Smooth muscle cell (in vitro differentiated cells): ENCODE data around the gene MAGED2. TPM values are rescaled to one million over a fixed set of nuclear protein-coding genes. Genes with fewer than 3 reads are reported as not detected.
"Not testable (repeated sequence)": the region's sequence is repeated elsewhere in the genome, so short reads cannot be mapped to it uniquely, and the experiment has no call there.

ENCODE experiments used
- DNase-seq: peaks from one replicate; lab custom pipeline; 2025; ENCODE audit not compliant: unreplicated experiment; lab: John Stamatoyannopoulos, UW
- H2AFZ ChIP-seq: fragments of 200-600 bp; sonication (generic); 2 replicates; pipeline ENCODE4 v1.6.0; 2016; ENCODE audit warnings: antibody characterized with exemption, low read depth, mild to moderate bottlenecking
- H3F3A ChIP-seq: fragments of 200-600 bp; sonication (generic); 2 replicates; pipeline ENCODE4 v1.6.0; 2017; ENCODE audit warnings: antibody characterized with exemption, low read depth
- H3K27ac ChIP-seq: fragments of 200-600 bp; sonication (generic); 2 replicates; pipeline ENCODE4 v1.5.1; 2016; ENCODE audit warnings: low read depth, mild to moderate bottlenecking
- H3K27me3 ChIP-seq: fragments of 200-600 bp; sonication (generic); 2 replicates; pipeline ENCODE4 v1.6.1; 2016; ENCODE audit warnings: low read depth, mild to moderate bottlenecking
- H3K36me3 ChIP-seq: fragments of 200-600 bp; sonication (generic); 2 replicates; pipeline ENCODE4 v1.5.1; 2016; ENCODE audit warnings: low read depth
- H3K4me1 ChIP-seq: fragments of 200-600 bp; sonication (generic); 2 replicates; pipeline ENCODE4 v1.5.1; 2016; ENCODE audit warnings: low read depth
- H3K4me2 ChIP-seq: fragments of 200-600 bp; sonication (generic); 2 replicates; pipeline ENCODE4 v1.6.0; 2016; ENCODE audit warnings: mild to moderate bottlenecking
- H3K4me3 ChIP-seq: fragments of 200-600 bp; sonication (generic); 2 replicates; pipeline ENCODE4 v1.5.1; 2016; ENCODE audit warnings: mild to moderate bottlenecking
- H3K79me2 ChIP-seq: fragments of 200-600 bp; sonication (generic); 2 replicates; pipeline ENCODE4 v1.6.0; 2016; ENCODE audit warnings: low read depth, mild to moderate bottlenecking
- H3K9ac ChIP-seq: fragments of 200-600 bp; sonication (generic); 2 replicates; pipeline ENCODE4 v1.6.0; 2016; ENCODE audit warnings: low read depth
- H3K9me3 ChIP-seq: fragments of 200-600 bp; sonication (generic); replicated peaks from 2 replicates; pipeline ENCODE4 v1.5.1; 2016; ENCODE audit warnings: low read depth
- H4K20me1 ChIP-seq: fragments of 200-600 bp; sonication (generic); 2 replicates; pipeline ENCODE4 v1.6.0; 2016; ENCODE audit warnings: low read depth
- WGBS: methylation state at CpG from one replicate; pipeline ENCODE4 v1.1.7; 2016; ENCODE audit warnings: low lambda C conversion rate; 5-methylcytosine and 5-hydroxymethylcytosine counted together
- polyA plus RNA-seq: library from polyadenylated mRNA; unstranded; fragments of >200 nt; fragmentation: Nextera tagmentation; extraction: Ambion mirVana; gene quantifications from 2 replicates; pipeline ENCODE4 v1.2.1, GENCODE V29; 2016
- total RNA-seq: library from RNA; depleted of rRNA; stranded (reverse); fragments of >200 nt; gene quantifications from 2 replicates; pipeline ENCODE4 v1.2.3, GENCODE V29; 2014
- TF ChIP-seq, protein P1 (sequence below): fragments of 200-600 bp; sonication (generic); IDR thresholded peaks from 2 replicates; pipeline ENCODE4 v1.5.1; 2017; ENCODE audit warnings: borderline replicate concordance, mild to moderate bottlenecking, antibody characterized with exemption; ENCODE audit not compliant: insufficient read depth, poor library complexity, severe bottlenecking

The MAGED2 gene
- total and polyA plus RNA-seq, 2 experiments from 2014 or later, result 488 to 741 TPM

DNA sequence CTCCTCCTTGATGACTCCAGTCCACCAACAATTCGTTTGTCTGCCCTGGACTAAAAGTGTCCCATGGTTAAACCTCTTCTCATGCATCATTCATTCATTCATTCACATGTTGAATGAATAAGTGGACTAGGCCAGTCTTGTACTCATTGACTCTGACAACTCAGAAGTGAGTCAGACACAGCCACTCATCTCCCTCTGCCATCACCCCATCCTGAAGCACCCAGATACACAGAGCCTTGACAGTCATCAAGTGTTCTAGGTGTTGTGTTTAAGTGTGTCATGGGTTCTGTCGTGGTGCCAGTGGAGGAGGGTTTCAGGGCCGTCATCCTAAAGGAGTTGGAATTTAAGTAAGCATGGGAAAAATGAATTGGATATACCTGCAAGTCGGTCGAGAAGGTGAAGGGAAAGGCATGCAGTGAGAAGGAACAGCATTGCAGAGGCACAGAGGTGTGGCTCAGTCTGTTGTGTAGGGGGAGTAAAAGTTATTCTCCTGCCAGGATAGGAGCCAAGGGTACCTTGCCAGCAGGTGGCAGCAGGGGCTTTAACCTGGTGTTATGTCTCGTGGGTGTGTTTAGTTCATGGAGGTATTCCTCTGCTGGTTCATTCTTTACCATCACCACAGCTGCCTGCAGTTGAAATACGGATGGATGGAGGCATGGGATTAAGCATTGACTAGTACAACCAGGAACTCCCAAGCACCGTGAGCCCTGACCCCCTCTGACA lies 18.3 kb downstream of the MAGED2 start:
- H3K27me3 ChIP-seq, result no peaks in the 10 kb centered on the region
- WGBS, result 76% methylated on average over 8 of the region's 8 CpGs

GRCh38 chrX:54826598-54826997 lies 19.1 kb downstream of the MAGED2 start:
- H3K4me1 ChIP-seq, result no peaks in the 10 kb centered on the region
- no peaks in the 10 kb centered on the region for H3K27me3 ChIP-seq
- H3F3A ChIP-seq, result no peaks in the 10 kb centered on the region
- no peak overlapping the region for H3K4me3 ChIP-seq
- TF ChIP-seq, protein P1, sequence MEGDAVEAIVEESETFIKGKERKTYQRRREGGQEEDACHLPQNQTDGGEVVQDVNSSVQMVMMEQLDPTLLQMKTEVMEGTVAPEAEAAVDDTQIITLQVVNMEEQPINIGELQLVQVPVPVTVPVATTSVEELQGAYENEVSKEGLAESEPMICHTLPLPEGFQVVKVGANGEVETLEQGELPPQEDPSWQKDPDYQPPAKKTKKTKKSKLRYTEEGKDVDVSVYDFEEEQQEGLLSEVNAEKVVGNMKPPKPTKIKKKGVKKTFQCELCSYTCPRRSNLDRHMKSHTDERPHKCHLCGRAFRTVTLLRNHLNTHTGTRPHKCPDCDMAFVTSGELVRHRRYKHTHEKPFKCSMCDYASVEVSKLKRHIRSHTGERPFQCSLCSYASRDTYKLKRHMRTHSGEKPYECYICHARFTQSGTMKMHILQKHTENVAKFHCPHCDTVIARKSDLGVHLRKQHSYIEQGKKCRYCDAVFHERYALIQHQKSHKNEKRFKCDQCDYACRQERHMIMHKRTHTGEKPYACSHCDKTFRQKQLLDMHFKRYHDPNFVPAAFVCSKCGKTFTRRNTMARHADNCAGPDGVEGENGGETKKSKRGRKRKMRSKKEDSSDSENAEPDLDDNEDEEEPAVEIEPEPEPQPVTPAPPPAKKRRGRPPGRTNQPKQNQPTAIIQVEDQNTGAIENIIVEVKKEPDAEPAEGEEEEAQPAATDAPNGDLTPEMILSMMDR, result no peak
- H4K20me1 ChIP-seq, result no peaks in the 10 kb centered on the region
- WGBS, result 60% methylated on average over 4 of the region's 4 CpGs
- no peak overlapping the region for H3K9ac ChIP-seq
- H3K79me2 ChIP-seq, result no peaks in the 10 kb centered on the region
- no peak overlapping the region for H2AFZ ChIP-seq
- no peak for DNase-seq
- no peaks in the 10 kb centered on the region for H3K9me3 ChIP-seq
- no peak overlapping the region for H3K27ac ChIP-seq
- H3K4me2 ChIP-seq, result no peak overlapping the region
- H3K36me3 ChIP-seq, result no peaks in the 10 kb centered on the region

More for the DNA sequence above, 18.3 kb downstream of the MAGED2 start:
- no peaks in the 10 kb centered on the region for H3F3A ChIP-seq
- TF ChIP-seq, protein P1, result no peak
- no peaks in the 10 kb centered on the region for H3K36me3 ChIP-seq
- H2AFZ ChIP-seq, result no peak overlapping the region
- H3K4me3 ChIP-seq, result no peak overlapping the region
- H3K27ac ChIP-seq, result no peak overlapping the region
- H3K9ac ChIP-seq, result no peak overlapping the region
- no peak overlapping the region for H3K4me2 ChIP-seq
- H3K9me3 ChIP-seq, result no peaks in the 10 kb centered on the region
- DNase-seq, result no peak
- H3K4me1 ChIP-seq, result no peaks in the 10 kb centered on the region
- no peaks in the 10 kb centered on the region for H4K20me1 ChIP-seq
- H3K79me2 ChIP-seq, result no peaks in the 10 kb centered on the region

DNA sequence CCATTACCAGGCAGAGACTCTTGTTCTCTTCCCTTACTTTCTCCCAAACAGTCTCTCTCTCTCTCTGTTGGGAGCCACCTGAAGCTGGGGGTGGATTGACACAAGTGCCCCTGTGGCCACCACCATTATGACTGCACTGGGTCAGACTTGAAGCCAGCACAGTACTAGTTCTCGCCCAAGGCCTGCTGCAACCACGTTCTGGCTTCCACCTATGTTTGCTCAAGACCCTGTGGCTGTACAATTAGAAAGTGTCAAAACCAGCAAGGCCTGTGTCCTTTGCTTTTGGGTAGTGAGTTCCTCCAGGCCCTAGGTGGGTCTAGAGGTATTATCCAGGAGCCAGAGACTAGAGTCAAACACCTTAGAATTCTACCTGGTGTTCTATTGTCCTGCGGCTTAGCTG lies 31.0 kb downstream of the MAGED2 start:
- Histone ChIP-seq H3K4me2 (no peak overlapping the region), H2AFZ (no peak overlapping the region), H3F3A (no peaks in the 10 kb centered on the region), H3K9me3 (no peaks in the 10 kb centered on the region), H3K79me2 (no peaks in the 10 kb centered on the region), H3K4me1 (no peaks in the 10 kb centered on the region), H3K27ac (no peak overlapping the region), H3K27me3 (no peaks in the 10 kb centered on the region), H3K36me3 (no peaks in the 10 kb centered on the region), H3K4me3 (no peak overlapping the region), H4K20me1 (no peaks in the 10 kb centered on the region), H3K9ac (no peak overlapping the region)
- no peak for DNase-seq
- TF ChIP-seq, protein P1, result no peak
- 72% methylated on average over 3 of the region's 3 CpGs for WGBS

GRCh38 chrX:54841184-54841874 lies 33.8 kb downstream of the MAGED2 start:
- not testable (repeated sequence) for H3K9me3 ChIP-seq, H3K27ac ChIP-seq, H3K9ac ChIP-seq, H3F3A ChIP-seq, H4K20me1 ChIP-seq, H3K4me1 ChIP-seq, H3K27me3 ChIP-seq, H3K79me2 ChIP-seq, H3K36me3 ChIP-seq, H2AFZ ChIP-seq, H3K4me2 ChIP-seq, H3K4me3 ChIP-seq, DNase-seq
- 39% methylated on average over 3 of the region's 3 CpGs for WGBS
